HepG2 (cell line): Measurements from ENCODE around the gene RAI14. TPM values are rescaled to one million over a fixed set of nuclear protein-coding genes. Genes with fewer than 3 reads are reported as not detected.
"Not testable (repeated sequence)": the region's sequence is repeated elsewhere in the genome, so short reads cannot be mapped to it uniquely, and the experiment has no call there.

Experiments
- ATAC-seq: fragments of 200-7000 bp; cut with Tn5 transposase; 3 replicates; pipeline ENCODE4 v1.9.1; 2020; ENCODE audit warnings: mild to moderate bottlenecking, moderate library complexity
- BruUV-seq: library from RNA; stranded (reverse); fragments of 400-500 nt; replicated peaks from 2 replicates; lab custom pipeline; 2021; lab: Mats Ljungman, UMichigan
- CTCF ChIA-PET: fragments of 300-600 bp; formaldehyde crosslinking; extraction: SDS; loops from one replicate; lab custom pipeline; 2021; ENCODE audit warnings: low total read pairs, inconsistent platforms, low intra/inter-chr PET ratio; lab: Yijun Ruan, JAX
- POLR2A ChIA-PET: fragments of 350-600 bp; sonication (Branson Sonifier 250); formaldehyde crosslinking; loops from one replicate; lab custom pipeline; 2020; ENCODE audit warnings: antibody characterized with exemption, inconsistent platforms; lab: Yijun Ruan, JAX
- DNase-seq: peaks from one replicate; pipeline ENCODE4 v3.0.0-alpha.2; 2015; ENCODE audit warnings: low spot score
- FAIRE-seq: peaks from 3 replicates; lab custom pipeline; 2011; peaks lifted over from hg19 to GRCh38; lab: Jason Lieb, UNC
- H2AFZ ChIP-seq: one replicate; pipeline ENCODE4 v1.6.1; 2011; ENCODE audit warnings: low read length, inconsistent platforms
- H3K27ac ChIP-seq: fragments of 300-600 bp; 3 replicates; pipeline ENCODE4 v1.8.0; 2011; ENCODE audit warnings: mixed run types, mild to moderate bottlenecking, mixed read lengths, low read length, inconsistent platforms; ENCODE audit not compliant: insufficient read depth; ENCODE audit errors: extremely low read length
- H3K27me3 ChIP-seq, 2 experiments: fragments of 200-600 bp in 1 of 2; 2 replicates in 1 of 2; 3 replicates in 1 of 2; pipeline versions ENCODE4 v1.6.0 to v1.8.0; 2011; ENCODE audit warnings: low read length in 2 of 2, mild to moderate bottlenecking in 2 of 2, moderate library complexity in 2 of 2, inconsistent platforms in 1 of 2; ENCODE audit not compliant: insufficient read depth in 2 of 2, control insufficient read depth in 1 of 2
- H3K36me3 ChIP-seq, 2 experiments: fragments of 200-600 bp in 1 of 2; replicated peaks in 1 of 2; 2 replicates in 1 of 2; 3 replicates in 1 of 2; pipeline versions ENCODE4 v1.5.1 to v1.8.0; 2011; ENCODE audit warnings: low read length in 2 of 2, inconsistent platforms in 1 of 2; ENCODE audit not compliant: insufficient read depth in 2 of 2, control insufficient read depth in 1 of 2
- H3K4me1 ChIP-seq: 2 replicates; pipeline ENCODE4 v1.5.1; 2012; ENCODE audit warnings: low read length, inconsistent platforms; ENCODE audit not compliant: insufficient read depth
- H3K4me2 ChIP-seq: 2 replicates; pipeline ENCODE4 v1.6.0; 2011; ENCODE audit warnings: low read depth, low read length, inconsistent platforms
- H3K4me3 ChIP-seq, 3 experiments: fragments of 200-600 bp in 1 of 3; sonication (generic), shearing (Covaris generic) in 1 of 3; replicated peaks in 1 of 3; 2 replicates each; pipeline ENCODE4 v1.5.1; 2011 to 2016; ENCODE audit warnings: low read length in 3 of 3, inconsistent platforms in 2 of 3, low read depth in 2 of 3, mild to moderate bottlenecking in 2 of 3, control low read depth in 1 of 3, mixed read lengths in 1 of 3; ENCODE audit not compliant: insufficient read depth in 1 of 3
- H3K79me2 ChIP-seq: one replicate; pipeline ENCODE4 v1.6.1; 2011; ENCODE audit warnings: low read length, inconsistent platforms; ENCODE audit not compliant: insufficient read depth
- H3K9ac ChIP-seq: 2 replicates; pipeline ENCODE4 v1.6.0; 2011; ENCODE audit warnings: mild to moderate bottlenecking, low read depth, low read length, inconsistent platforms; ENCODE audit not compliant: insufficient read depth
- H3K9me3 ChIP-seq: 2 replicates; pipeline ENCODE4 v1.5.1; 2012; ENCODE audit warnings: mild to moderate bottlenecking, low read length
- H4K20me1 ChIP-seq: 2 replicates; pipeline ENCODE4 v1.6.0; 2011; ENCODE audit warnings: inconsistent platforms, mild to moderate bottlenecking, low read length, moderate library complexity; ENCODE audit not compliant: insufficient read depth
- CEBPB ChIP-seq: IDR thresholded peaks from 2 replicates; pipeline ENCODE4 v1.6.1; 2011; ENCODE audit warnings: low read depth, low read length, improper control_type of control experiment, borderline replicate concordance
- IRF9 ChIP-seq: sonication (generic); formaldehyde crosslinking; IDR thresholded peaks from 2 replicates; pipeline ENCODE4 v1.8.0; 2022; ENCODE audit warnings: missing genetic modification reagents, mild to moderate bottlenecking, borderline replicate concordance
- JDP2 ChIP-seq: sonication (generic); formaldehyde crosslinking; IDR thresholded peaks from 2 replicates; pipeline ENCODE4 v1.8.1; 2022; ENCODE audit warnings: missing genetic modification reagents, borderline replicate concordance
- MAFF ChIP-seq: IDR thresholded peaks from 2 replicates; pipeline ENCODE4 v1.6.1; 2011; ENCODE audit warnings: low read depth, low read length, improper control_type of control experiment
- MAFK ChIP-seq, 2 experiments: IDR thresholded peaks in 1 of 2; conservative IDR thresholded peaks in 1 of 2; 2 replicates each; pipeline ENCODE4 v1.6.1; 2011; ENCODE audit warnings: improper control_type of control experiment in 2 of 2, low read length in 2 of 2
- NFE2L2 ChIP-seq: fragments of 150-350 bp; IDR thresholded peaks from 2 replicates; pipeline ENCODE4 v1.6.1; 2014; ENCODE audit warnings: low read length
- SNAPC4 ChIP-seq: sonication (generic); formaldehyde crosslinking; IDR thresholded peaks from 2 replicates; pipeline ENCODE4 v1.4.0; 2020; ENCODE audit warnings: mild to moderate bottlenecking, missing genetic modification reagents
- ZNF773 ChIP-seq: sonication (generic); formaldehyde crosslinking; IDR thresholded peaks from 2 replicates; pipeline ENCODE4 v1.4.0; 2020; ENCODE audit warnings: missing genetic modification reagents, borderline replicate concordance
- WGBS: methylation state at CpG from one replicate; pipeline ENCODE4 v1.1.6; 2017; ENCODE audit warnings: low lambda C conversion rate; 5-methylcytosine and 5-hydroxymethylcytosine counted together
- in situ Hi-C: cut with HindIII; loops from 2 replicates; pipeline ENCODE4 v1.10.0; 2017; ENCODE audit warnings: low pct_unique_long_range_greater_than_20kb; ENCODE audit not compliant: extremely low pct_ligation_motif_present
- intact Hi-C: fragments of 100-400 bp; cut with micrococcal nuclease; formaldehyde crosslinking; loops from one replicate; pipeline ENCODE4 v1.10.0; 2022; ENCODE audit not compliant: unreplicated experiment
- polyA plus RNA-seq, 8 experiments: library from polyadenylated mRNA; depleted of rRNA in 3 of 8; stranded (reverse) in 7 of 8; unstranded in 1 of 8; fragments of >200 nt; fragmentation: Illumina TruSeq in 4 of 8; extraction: Trizol in 4 of 8; gene quantifications; 2 replicates each; pipeline versions ENCODE4 v1.2.1 to v1.2.3, GENCODE V29; 2011 to 2016; ENCODE audit warnings: low read depth in 4 of 8, missing spikeins in 1 of 8, mixed read lengths in 1 of 8; ENCODE audit not compliant: insufficient read depth in 1 of 8
- total RNA-seq, 5 experiments: library from RNA; depleted of rRNA; stranded (reverse); fragments of >200 nt; fragmentation: Illumina TruSeq; extraction: Trizol; gene quantifications; 2 replicates each; pipeline ENCODE4 v1.2.3, GENCODE V29; 2016; ENCODE audit warnings: low read depth in 1 of 5

The RAI14 gene
- total and polyA plus RNA-seq, 2 of the 13 experiments (the other 11 are each of a cell fraction or from before 2014, with no cell fraction given), result 12.6 to 18.2 TPM

- DNase-seq, result no peak
- POLR2A ChIA-PET, result interaction anchor here (2.3 kb wide), 1 partner anchor 11 kb away, joined by 9 read pairs; the partner anchor contains the start of gene TTC23L
- no peak for ATAC-seq
- Histone ChIP-seq H3K79me2 (no peaks in the 10 kb centered on the region), H3K9ac (no peak overlapping the region), H3K4me1 (no peaks in the 10 kb centered on the region), H3K27ac (no peak overlapping the region), H2AFZ (no peak overlapping the region), H3K4me2 (no peak overlapping the region), H3K9me3 (no peaks in the 10 kb centered on the region), H3K27me3 (no peaks in the 10 kb centered on the region), H4K20me1 (no peaks in the 10 kb centered on the region), H3K4me3 (no peak overlapping the region), H3K36me3 (peaks cover 7 to 29% of the 10 kb centered on the region in 2 experiments; a peak in 4 of 5 replicates)
- TF ChIP-seq MAFK (conservative IDR thresholded peaks at IDR 0.05 in 1 of 2, IDR thresholded peaks at IDR 0.05 in 1 of 2; ENCODE audit: low read length in 2 of 2), result peak; percentile 86 to 92
- no peak for TF ChIP-seq ZNF773 (CRISPR knock-in tag)
- TF ChIP-seq SNAPC4 (CRISPR knock-in tag), result no peak
- TF ChIP-seq CEBPB, result peak; percentile 71
- TF ChIP-seq MAFF, result peak; percentile 85
- TF ChIP-seq NFE2L2, result peak; percentile 57
- TF ChIP-seq IRF9 (CRISPR knock-in tag), result no peak
- no peak for TF ChIP-seq JDP2
- BruUV-seq, result no TSS peak
- in situ Hi-C loops (no loop called here), intact Hi-C loops (no loop called here)
- FAIRE-seq, result no peak
- CTCF ChIA-PET, result no interaction called here
- WGBS, result 97% methylated on average over 6 of the region's 6 CpGs
Measured at GRCh38 chr5:34827588-34828506, 171.7 kb downstream of the RAI14 start.

- H3K9ac ChIP-seq, DNase-seq, H3K4me3 ChIP-seq, H2AFZ ChIP-seq, H3K27ac ChIP-seq, H4K20me1 ChIP-seq, H3K4me2 ChIP-seq, H3K27me3 ChIP-seq, FAIRE-seq, H3K4me1 ChIP-seq, POLR2A ChIA-PET, H3K79me2 ChIP-seq, in situ Hi-C loops, ATAC-seq, H3K9me3 ChIP-seq, CTCF ChIA-PET, BruUV-seq: not testable (repeated sequence)
- H3K36me3 ChIP-seq, result peaks cover 7 to 17% of the 10 kb centered on the region in 2 experiments; a peak in 4 of 5 replicates
- WGBS, result 100% methylated on average over 6 of the region's 7 CpGs
- intact Hi-C loops, result loop anchor here (10.0 kb wide), 1 partner anchor 76 kb away; no protein-coding TSS in a partner anchor
Measured at GRCh38 chr5:34830827-34831226, 174.7 kb downstream of the RAI14 start.
